ENCODE measurements around the gene DNTT. TPM values are rescaled to one million over a fixed set of nuclear protein-coding genes. Genes with fewer than 3 reads are reported as not detected.

Gene DNTT
- total RNA-seq, 1 donor from 2014 or later: not detected

GRCh38 chr10:96368971-96369370, 64.7 kb downstream of the DNTT start:
- peaks cover 3% of the 10 kb centered on the region for H3K27me3 ChIP-seq
- H2AFZ ChIP-seq (replicated peaks): no peak overlapping the region
- H3K4me1 ChIP-seq: peaks cover 12% of the 10 kb centered on the region
- TF ChIP-seq CTCF (IDR thresholded peaks at IDR 0.05): no peak
- no peak for TF ChIP-seq EZH2phosphoT487 (IDR thresholded peaks at IDR 0.05)
- no peak for TF ChIP-seq EZH2 (IDR thresholded peaks at IDR 0.05)
- H3K9me3 Mint-ChIP-seq: no peaks in the 10 kb centered on the region
- no peaks in the 10 kb centered on the region for H3K9me3 ChIP-seq (ENCODE audit: low read depth)
- H3K9ac ChIP-seq: no peak overlapping the region
- H3K36me3 Mint-ChIP-seq: peaks cover 4% of the 10 kb centered on the region
- H4K20me1 ChIP-seq (ENCODE audit: low read depth): no peaks in the 10 kb centered on the region
- no peak overlapping the region for H3K4me3 ChIP-seq
- H3K27me3 Mint-ChIP-seq (ENCODE audit: insufficient read depth, low read depth): peaks cover 7% of the 10 kb centered on the region
- no peaks in the 10 kb centered on the region for H3K36me3 ChIP-seq
- no peak for DNase-seq (ENCODE audit: low spot score)
- H3K4me2 ChIP-seq: no peak overlapping the region
- no peak overlapping the region for H3K27ac Mint-ChIP-seq
- no peak overlapping the region for H3K4me3 Mint-ChIP-seq
- peaks cover 6% of the 10 kb centered on the region for H3K4me1 Mint-ChIP-seq
- no peak overlapping the region for H3K27ac ChIP-seq
- peaks cover 11% of the 10 kb centered on the region for H3F3A ChIP-seq (ENCODE audit: low read depth)
- no peaks in the 10 kb centered on the region for H3K79me2 ChIP-seq (ENCODE audit: low read depth)

GRCh38 chr10:96369890-96370583, 65.8 kb downstream of the DNTT start:
- Histone ChIP-seq H3K4me1 (peaks cover 8% of the 10 kb centered on the region), H3F3A (ENCODE audit: low read depth) (peaks cover 8% of the 10 kb centered on the region), H4K20me1 (ENCODE audit: low read depth) (no peaks in the 10 kb centered on the region), H3K4me3 (no peak overlapping the region), H3K36me3 (no peaks in the 10 kb centered on the region), H3K79me2 (ENCODE audit: low read depth) (no peaks in the 10 kb centered on the region), H3K27ac (no peak overlapping the region), H2AFZ (replicated peaks) (no peak overlapping the region), H3K9ac (no peak overlapping the region), H3K4me2 (no peak overlapping the region), H3K9me3 (ENCODE audit: low read depth) (no peaks in the 10 kb centered on the region), H3K27me3 (peaks cover 10% of the 10 kb centered on the region)
- Mint-ChIP-seq H3K4me1 (peaks cover 10% of the 10 kb centered on the region), H3K9me3 (no peaks in the 10 kb centered on the region), H3K4me3 (no peak overlapping the region), H3K36me3 (peaks cover 4% of the 10 kb centered on the region), H3K27ac (no peak overlapping the region), H3K27me3 (ENCODE audit: insufficient read depth, low read depth) (peaks cover 9% of the 10 kb centered on the region)
- TF ChIP-seq CTCF (IDR thresholded peaks at IDR 0.05) (no peak), EZH2phosphoT487 (IDR thresholded peaks at IDR 0.05) (no peak), EZH2 (IDR thresholded peaks at IDR 0.05) (no peak)
- no peak for DNase-seq (ENCODE audit: low spot score)

- no peaks in the 10 kb centered on the region for H3K36me3 ChIP-seq
- no peaks in the 10 kb centered on the region for H3K9me3 ChIP-seq (ENCODE audit: low read depth)
- Mint-ChIP-seq H3K9me3 (no peaks in the 10 kb centered on the region), H3K27ac (no peak overlapping the region), H3K4me1 (peaks cover 14% of the 10 kb centered on the region), H3K27me3 (ENCODE audit: insufficient read depth, low read depth) (peaks cover 9% of the 10 kb centered on the region), H3K4me3 (no peak overlapping the region), H3K36me3 (peaks cover 4% of the 10 kb centered on the region)
- no peaks in the 10 kb centered on the region for H4K20me1 ChIP-seq (ENCODE audit: low read depth)
- no peak overlapping the region for H3K4me3 ChIP-seq
- H3K4me1 ChIP-seq: peaks cover 2% of the 10 kb centered on the region
- peak; percentile 69 for DNase-seq (ENCODE audit: low spot score)
- peaks cover 10% of the 10 kb centered on the region for H3K27me3 ChIP-seq
- H3K4me2 ChIP-seq: no peak overlapping the region
- H3F3A ChIP-seq (ENCODE audit: low read depth): peaks cover 1% of the 10 kb centered on the region
- H2AFZ ChIP-seq (replicated peaks): no peak overlapping the region
- H3K27ac ChIP-seq: no peak overlapping the region
- no peak overlapping the region for H3K9ac ChIP-seq
- no peaks in the 10 kb centered on the region for H3K79me2 ChIP-seq (ENCODE audit: low read depth)
- TF ChIP-seq EZH2 (IDR thresholded peaks at IDR 0.05) (no peak), CTCF (IDR thresholded peaks at IDR 0.05) (peak; percentile 85), EZH2phosphoT487 (IDR thresholded peaks at IDR 0.05) (no peak)
Observed at GRCh38 chr10:96370584-96371157, 66.4 kb downstream of the DNTT start.
